ENCODE results near the gene ADGRA3. TPM values are rescaled to one million over a fixed set of nuclear protein-coding genes. Genes with fewer than 3 reads are reported as not detected.

ADGRA3 gene
- total and polyA plus RNA-seq, 7 donors: 7.4 to 32.1 (median 19.0) TPM

DNA sequence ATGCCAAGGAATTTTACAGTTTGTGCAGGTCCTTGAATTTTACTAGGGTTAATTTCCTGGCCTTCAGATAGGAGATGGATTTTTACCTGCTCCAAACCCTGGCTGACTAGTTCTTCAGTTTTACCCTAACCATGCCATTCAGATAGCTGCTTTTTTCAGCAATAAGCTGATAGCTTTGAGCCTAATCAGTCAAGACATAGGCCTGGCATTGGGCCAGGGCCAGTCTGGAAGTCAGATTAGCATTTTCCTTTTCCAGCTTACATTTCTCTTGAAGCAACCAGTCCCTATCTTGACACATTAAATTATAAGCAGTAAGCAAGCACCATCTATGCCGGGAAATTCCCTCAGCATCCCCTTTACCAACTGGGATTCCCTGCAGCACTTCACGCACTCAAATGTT lies 177.1 kb downstream of the ADGRA3 start:
- no peak for TF ChIP-seq CTCF (IDR thresholded peaks at IDR 0.05)
- whole genome bisulfite sequencing, 3 donors: 79 to 91% (median 86%) methylated on average over 2 of the region's 2 CpGs
- DNase-seq: no peak
- H3K36me3 ChIP-seq (ENCODE audit: insufficient read depth in 1 of 2, low read depth in 1 of 2): peaks cover 0 to 8% of the 10 kb centered on the region in 2 donors
- no peaks in the 10 kb centered on the region for H3K4me1 ChIP-seq
- H3K4me3 ChIP-seq: no peak overlapping the region
- no peak overlapping the region for H3K27ac ChIP-seq
- H3K27me3 ChIP-seq (ENCODE audit: insufficient read depth in 3 of 3, low read length in 2 of 3): no peaks in the 10 kb centered on the region
- no peak for ATAC-seq
- intact Hi-C loops (cut with DNase I): no loop called here
- H3K9me3 ChIP-seq: no peaks in the 10 kb centered on the region

Other genes with a start within 250 kb of the ADGRA3 start
- not detected for gene GBA3, start 176.9 kb upstream of the ADGRA3 start, total RNA-seq
- gene GBA3, start 176.9 kb upstream of the ADGRA3 start, polyA plus RNA-seq: under 1 TPM in 2 of 3 donors, not detected in 1; 0.04 to 0.23 TPM

Measured in psoas muscle (tissue), 8 donors.